Measurements from ENCODE around the gene NEB. TPM values are rescaled to one million over a fixed set of nuclear protein-coding genes. Genes with fewer than 3 reads are reported as not detected.

The NEB gene
- total and polyA plus RNA-seq, 2 of the 4 experiments (the other 2 are of a cell fraction) = under 0.01 TPM; not detected in 1

- no peak overlapping the region for H2BK120ac ChIP-seq (ENCODE audit: low read depth, low read length)
- H2BK15ac ChIP-seq (ENCODE audit: low read depth, low read length) = no peak overlapping the region
- H4K20me1 ChIP-seq (ENCODE audit: insufficient read depth, low read length) = no peaks in the 10 kb centered on the region
- no TSS peak for BruUV-seq (replicated peaks)
- WGBS, 2 experiments (ENCODE audit: extremely low coverage in 2 of 2, insufficient read length in 1 of 2) = no CpG with 5 or more reads among the region's 3 CpGs
- H3K27ac ChIP-seq (ENCODE audit: insufficient read depth, low read length) = no peak overlapping the region
- intact Hi-C loops (cut with micrococcal nuclease) (no loop called here), in situ Hi-C loops (cut with MboI; ENCODE audit: low sequenced_read_pairs) (no loop called here), dilution Hi-C loops (cut with HindIII; ENCODE audit: low sequenced_read_pairs, unreplicated experiment) (no loop called here)
- ChIA-PET POLR2A (ENCODE audit: unreplicated experiment) (no interaction called here), CTCF (interaction anchor here (0.6 kb wide), 1 partner anchor 1341 kb away, joined by 6 read pairs; no protein-coding TSS in a partner anchor)
- no peak overlapping the region for H4K91ac ChIP-seq (ENCODE audit: insufficient read depth, low read depth, low read length)
- no peak overlapping the region for H2BK20ac ChIP-seq (ENCODE audit: low read depth, low read length)
- no peak overlapping the region for H2AK5ac ChIP-seq (ENCODE audit: low read depth, low read length)
- no peak overlapping the region for H3K9ac ChIP-seq (ENCODE audit: low read depth, low read length)
- H3K4ac ChIP-seq (ENCODE audit: low read depth, low read length) = no peak overlapping the region
- no peak overlapping the region for H4K5ac ChIP-seq (ENCODE audit: low read depth, low read length)
- TF ChIP-seq MXI1 (IDR thresholded peaks at IDR 0.05; ENCODE audit: borderline replicate concordance, low read depth, low read length) (no peak), BHLHE40 (IDR thresholded peaks at IDR 0.05; ENCODE audit: low read depth, low read length) (no peak), MAZ (IDR thresholded peaks at IDR 0.05; ENCODE audit: borderline replicate concordance, low read depth, low read length) (no peak), RAD21 (IDR thresholded peaks at IDR 0.05; ENCODE audit: low read length) (no peak), ELK1 (IDR thresholded peaks at IDR 0.05; ENCODE audit: borderline replicate concordance, low read depth, low read length) (no peak), USF2 (IDR thresholded peaks at IDR 0.05; ENCODE audit: low read depth, low read length) (no peak), RFX5 (IDR thresholded peaks at IDR 0.05; ENCODE audit: low read depth, low read length) (no peak), MAFK (IDR thresholded peaks at IDR 0.05; ENCODE audit: low read depth, low read length) (no peak), CHD1 (IDR thresholded peaks at IDR 0.05; ENCODE audit: low read depth, low read length) (no peak), CTCF (conservative IDR thresholded peaks at IDR 0.05; ENCODE audit: low read depth, low read length) (no peak), CEBPB (IDR thresholded peaks at IDR 0.05; ENCODE audit: low read depth, low read length) (no peak), POLR2A (IDR thresholded peaks at IDR 0.05; ENCODE audit: low read depth, low read length) (no peak), SMC3 (IDR thresholded peaks at IDR 0.05; ENCODE audit: low read depth, low read length) (no peak), RCOR1 (IDR thresholded peaks at IDR 0.05; ENCODE audit: insufficient replicate concordance, low read length) (no peak)
- H3K79me1 ChIP-seq (ENCODE audit: low read depth in 1 of 2, low read length in 2 of 2) = no peaks in the 10 kb centered on the region
- H3K36me3 ChIP-seq (ENCODE audit: control insufficient read depth, insufficient read depth, low read length) = no peaks in the 10 kb centered on the region
- peaks cover 2% of the 10 kb centered on the region; the same call in 1 of the 2 replicates for H3K27me3 ChIP-seq (ENCODE audit: control insufficient read depth, insufficient read depth, low read length)
- no peak overlapping the region for H2AFZ ChIP-seq (replicated peaks; ENCODE audit: low read length, poor library complexity)
- ATAC-seq (ENCODE audit: low read depth) (no peak), DNase-seq (no peak)
- no peaks in the 10 kb centered on the region for H3K9me1 ChIP-seq (ENCODE audit: insufficient read depth, low read length)
- H2AK9ac ChIP-seq (replicated peaks; ENCODE audit: low read depth, low read length, poor library complexity) = no peak overlapping the region
- H3K23ac ChIP-seq (ENCODE audit: low read depth, low read length) = no peak overlapping the region
- no peak overlapping the region for H3K4me3 ChIP-seq (ENCODE audit: insufficient read depth, low read depth, low read length)
- no peaks in the 10 kb centered on the region for H3K9me3 ChIP-seq (ENCODE audit: control insufficient read depth, insufficient read depth, low read length)
- no peak overlapping the region for H3K4me2 ChIP-seq (ENCODE audit: low read depth, low read length)
- no peak overlapping the region for H3K18ac ChIP-seq (ENCODE audit: low read depth, low read length)
- H3K14ac ChIP-seq (replicated peaks; ENCODE audit: low read depth, low read length) = no peak overlapping the region
- no peak overlapping the region for H3K56ac ChIP-seq (ENCODE audit: extremely low read depth, insufficient read depth, low read length)
- H2BK5ac ChIP-seq (ENCODE audit: low read depth, low read length, poor library complexity, severe bottlenecking) = no peak overlapping the region
- no peak overlapping the region for H4K8ac ChIP-seq (ENCODE audit: low read depth in 2 of 2, low read length in 2 of 2)
- H3K4me1 ChIP-seq (ENCODE audit: control insufficient read depth, insufficient read depth, low read length) = no peaks in the 10 kb centered on the region
Observed at GRCh38 chr2:151543876-151544275, 190.4 kb downstream of the NEB start.

All from IMR-90 (cell line).